Left hindlimb (tissue), 1 donor: ENCODE results near the gene LSM6.

ENCODE experiments used
- DNase-seq: peaks from one replicate; pipeline ENCODE4 v3.0.0-alpha.2; 2018

The LSM6 gene

DNA sequence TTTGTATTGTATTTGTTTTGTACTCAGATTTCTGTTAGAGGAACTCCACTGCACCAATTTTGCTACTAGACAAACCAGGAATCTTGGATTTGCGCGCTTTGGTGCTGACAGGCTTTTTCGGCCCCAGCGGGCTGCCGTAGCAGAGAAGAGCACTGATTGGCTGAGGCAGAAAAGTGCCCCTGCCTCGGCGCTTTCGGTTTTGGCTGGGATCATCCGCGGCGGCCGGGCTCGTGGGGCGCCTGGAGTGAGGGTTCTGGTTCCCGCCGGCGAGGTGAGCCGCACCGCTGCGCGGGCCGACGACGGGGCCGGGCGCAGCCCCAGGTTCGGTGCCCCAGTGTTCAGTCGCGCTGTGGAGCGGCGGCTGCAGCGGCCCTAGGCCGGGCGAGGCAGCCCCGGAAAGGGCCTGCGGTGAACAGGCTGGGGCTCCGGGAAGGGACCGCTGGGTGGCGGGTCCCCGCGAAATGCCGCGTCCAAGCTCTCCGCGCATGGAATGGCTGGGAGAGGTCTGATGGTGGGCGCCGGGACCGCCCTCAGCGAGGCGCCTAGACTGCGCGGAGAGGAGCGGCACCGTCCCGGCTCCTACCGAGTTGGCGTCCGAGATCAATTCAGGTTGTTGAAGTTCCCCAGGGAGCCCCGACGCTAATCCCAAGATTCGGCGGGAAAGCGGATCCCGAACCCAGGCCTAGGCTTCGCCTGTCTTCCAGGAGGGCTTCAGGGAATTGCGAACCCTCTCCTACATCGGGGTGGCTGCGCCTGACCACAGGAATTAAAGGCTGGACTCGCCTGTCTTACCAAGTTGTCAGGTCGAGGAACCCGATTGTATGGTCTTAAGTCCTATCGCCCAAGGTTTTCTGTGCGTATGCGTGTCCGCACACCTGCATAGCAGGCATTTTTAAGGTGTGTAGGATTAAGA, at the start of gene LSM6:
Gene LSM6, plus strand, starts transcription at position 178 of the 913 bp plus-strand sequence. CDS start 7,204 bp downstream, outside the sequence.
- DNase-seq = peak; percentile 90

DNA sequence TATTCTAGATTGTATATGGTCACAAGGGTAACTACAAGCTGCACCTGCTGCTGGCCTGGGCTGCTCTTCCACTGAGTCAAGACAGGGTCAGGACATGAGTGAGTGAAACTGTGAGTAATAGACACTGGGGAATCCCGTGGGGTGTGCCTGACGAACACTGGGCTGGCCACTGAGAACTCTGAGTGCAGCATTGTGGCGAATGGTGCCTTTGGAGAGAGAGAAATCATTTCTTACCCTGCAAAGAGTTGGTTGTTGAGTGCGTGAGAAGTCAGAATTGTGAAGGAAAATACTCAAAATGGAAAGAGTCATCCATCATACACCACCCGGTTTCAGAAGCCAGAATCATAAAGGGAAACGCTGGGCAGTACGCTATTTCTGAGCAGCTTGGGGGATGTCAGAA, 43.1 kb upstream of the LSM6 start:
- DNase-seq = no peak

DNA sequence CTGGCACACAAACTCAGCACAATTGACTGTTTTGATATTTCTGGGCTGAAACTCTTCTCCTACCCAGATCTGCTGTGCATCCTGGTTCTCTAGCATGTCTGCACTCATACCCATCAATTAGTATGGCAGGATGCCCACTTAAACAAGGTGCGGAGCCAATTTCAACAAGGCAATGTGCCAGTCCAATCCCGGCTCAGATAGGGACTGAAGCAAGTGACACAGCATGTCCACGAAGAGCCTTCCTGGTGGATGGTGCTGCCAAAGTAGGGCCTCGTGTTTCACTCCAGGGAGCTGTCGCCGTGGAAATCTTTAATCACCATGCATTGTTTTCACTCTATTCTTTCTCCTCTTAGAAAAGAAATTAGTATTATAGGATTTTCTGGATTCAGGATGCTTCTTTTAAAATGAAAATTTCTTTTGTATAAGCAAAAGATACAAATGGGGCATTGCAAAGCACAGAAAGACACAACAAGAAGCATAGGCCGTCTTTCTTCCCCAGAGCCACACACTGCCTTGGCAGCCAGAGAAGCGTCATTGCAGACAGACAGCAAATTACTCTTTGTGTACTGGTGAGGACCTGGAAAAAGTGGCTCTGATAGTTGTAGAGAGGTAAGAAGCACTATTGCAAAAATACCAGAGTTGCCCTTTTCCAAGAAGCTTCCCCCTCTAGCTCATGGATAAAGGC, 40.6 kb upstream of the LSM6 start:
- DNase-seq = peak; percentile 67

DNA sequence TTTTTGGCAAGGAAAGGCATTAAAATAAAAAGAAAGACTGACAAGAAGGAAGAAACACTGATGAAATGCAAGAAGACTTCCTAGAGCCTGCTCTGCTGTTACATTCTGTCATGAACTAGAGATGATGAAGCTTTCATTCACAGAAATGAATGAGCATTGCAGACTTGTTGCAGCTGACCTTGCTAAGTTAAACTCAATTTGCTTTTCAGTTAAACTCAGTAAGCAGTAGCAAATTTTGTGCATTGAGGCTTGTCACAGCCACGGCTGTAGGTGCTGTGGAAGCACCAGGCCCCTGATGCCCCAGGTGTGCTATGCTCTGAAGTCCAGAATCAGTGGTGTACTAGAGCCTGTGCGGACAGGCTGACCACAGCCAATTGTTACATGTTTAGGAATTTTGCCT, 39.6 kb upstream of the LSM6 start:
- no peak for DNase-seq

DNA sequence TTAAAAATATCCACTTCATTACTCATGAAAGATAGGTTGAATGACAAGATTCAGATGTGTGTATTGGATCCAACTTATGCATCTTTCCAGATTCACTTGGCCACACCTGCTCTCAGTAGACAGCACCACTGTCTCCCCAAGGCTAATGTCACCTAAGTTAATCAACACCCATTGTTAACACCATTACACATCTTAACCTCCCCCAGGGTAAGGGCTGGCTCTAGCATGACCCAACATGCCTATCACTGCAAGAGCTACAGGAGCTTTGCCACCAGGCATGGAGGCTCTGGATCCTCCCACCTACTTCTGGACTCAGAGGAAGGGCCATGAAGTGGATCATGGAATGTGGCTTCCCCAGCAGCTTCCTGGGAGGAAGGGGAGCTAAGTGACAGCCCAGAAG, 32.8 kb upstream of the LSM6 start:
- DNase-seq = no peak

DNA sequence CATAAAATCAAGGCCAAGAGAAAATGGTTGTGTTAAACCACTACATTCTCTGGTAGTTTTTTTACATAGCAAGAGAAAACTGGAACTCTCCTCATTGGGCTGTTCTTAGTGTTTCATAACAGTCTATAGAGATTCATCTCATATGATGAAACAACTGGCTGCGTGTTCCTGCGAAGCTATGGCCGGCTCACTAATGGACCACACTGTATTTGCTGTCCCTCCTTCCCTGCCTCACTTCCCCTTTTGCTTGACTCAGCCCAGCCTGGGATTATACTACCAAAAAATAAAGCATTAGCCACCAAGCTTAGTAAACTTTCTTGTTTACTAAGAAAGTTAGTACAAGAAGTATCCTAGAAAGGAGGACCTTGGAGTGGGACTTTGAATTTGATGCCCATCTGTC, 31.6 kb upstream of the LSM6 start:
- DNase-seq = no peak

DNA sequence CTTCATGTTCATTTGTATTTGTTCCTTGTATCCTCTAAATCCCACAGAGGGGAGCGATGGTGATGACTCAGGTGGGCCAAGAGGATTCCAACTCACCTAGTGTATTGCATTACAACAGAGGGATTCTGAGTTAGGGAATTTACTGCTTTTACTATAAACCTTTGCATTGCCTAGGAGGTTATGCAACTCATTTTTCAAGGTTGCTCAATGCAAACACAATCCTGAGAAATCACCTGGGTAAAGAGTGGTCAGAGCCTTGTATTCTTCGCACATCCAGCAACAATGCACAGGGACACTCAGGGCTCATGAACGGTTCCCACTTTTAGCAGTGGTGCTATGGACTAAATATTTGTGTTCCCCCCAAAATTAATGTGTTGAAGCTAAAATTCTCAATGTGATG, 28.6 kb upstream of the LSM6 start:
- DNase-seq = no peak

DNA sequence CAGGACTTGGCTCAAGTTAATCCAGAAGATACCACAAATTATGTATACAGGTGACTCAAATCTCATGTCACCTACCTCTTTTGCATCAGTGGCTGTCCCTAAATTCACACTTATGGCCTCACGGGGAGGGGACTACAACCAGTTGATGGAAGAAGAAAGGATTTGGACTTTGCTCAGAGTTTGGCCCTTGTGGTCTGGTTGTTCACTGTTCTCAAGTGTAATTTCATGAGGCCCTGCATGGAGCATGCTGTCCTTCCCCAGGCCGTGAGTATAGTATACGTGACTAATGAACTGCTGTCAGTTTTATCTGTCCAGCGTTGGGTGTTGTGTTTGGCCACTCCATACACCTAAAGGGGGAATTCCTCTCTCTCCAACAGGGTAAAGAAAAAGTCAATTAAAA, 27.5 kb upstream of the LSM6 start:
- DNase-seq = no peak

DNA sequence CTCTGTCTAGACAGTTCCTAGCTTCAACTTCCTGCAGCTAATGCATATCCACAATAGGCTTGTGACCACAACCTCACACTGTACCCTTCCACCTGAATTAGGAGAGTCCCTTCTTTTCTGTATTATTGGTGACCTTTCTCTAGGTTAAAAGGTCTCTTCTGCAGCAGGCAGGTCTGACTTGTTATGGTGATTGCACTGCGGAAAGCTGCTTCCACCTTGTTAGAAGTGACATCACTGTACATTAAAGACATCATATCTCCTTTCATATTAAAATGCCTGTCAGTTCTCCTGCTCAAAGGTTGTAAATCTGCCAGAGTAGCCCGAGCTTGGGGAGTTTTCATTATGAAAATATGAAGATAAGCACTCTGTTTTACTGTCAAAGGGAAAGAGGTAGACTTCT, 21.5 kb upstream of the LSM6 start:
- no peak for DNase-seq

DNA sequence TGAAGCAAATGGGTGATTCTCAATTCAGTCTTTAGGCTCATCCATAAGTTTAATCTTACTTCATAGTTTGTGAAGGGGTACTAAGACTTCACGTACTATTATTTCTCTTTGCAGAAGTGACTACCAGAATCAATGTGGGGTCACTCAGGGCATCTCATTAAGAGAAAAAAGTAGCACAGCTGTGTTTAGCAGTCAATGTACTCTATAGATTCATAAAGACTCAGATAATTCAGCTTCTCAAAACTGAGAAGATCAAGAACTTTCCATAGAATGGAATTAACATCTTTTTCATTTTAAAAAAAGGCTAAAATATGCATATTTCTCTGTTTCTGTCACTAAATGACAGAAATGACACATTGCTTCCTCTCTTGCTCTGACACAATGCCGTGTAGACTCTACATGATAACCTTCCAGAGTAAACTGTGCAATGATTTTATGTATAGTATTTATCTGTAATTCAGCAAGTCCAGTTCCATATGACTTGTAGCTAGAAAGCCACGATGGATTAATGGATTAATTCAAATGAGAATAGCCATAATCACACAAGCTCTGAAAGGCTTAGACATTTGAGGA, 20.3 kb upstream of the LSM6 start:
- no peak for DNase-seq

DNA sequence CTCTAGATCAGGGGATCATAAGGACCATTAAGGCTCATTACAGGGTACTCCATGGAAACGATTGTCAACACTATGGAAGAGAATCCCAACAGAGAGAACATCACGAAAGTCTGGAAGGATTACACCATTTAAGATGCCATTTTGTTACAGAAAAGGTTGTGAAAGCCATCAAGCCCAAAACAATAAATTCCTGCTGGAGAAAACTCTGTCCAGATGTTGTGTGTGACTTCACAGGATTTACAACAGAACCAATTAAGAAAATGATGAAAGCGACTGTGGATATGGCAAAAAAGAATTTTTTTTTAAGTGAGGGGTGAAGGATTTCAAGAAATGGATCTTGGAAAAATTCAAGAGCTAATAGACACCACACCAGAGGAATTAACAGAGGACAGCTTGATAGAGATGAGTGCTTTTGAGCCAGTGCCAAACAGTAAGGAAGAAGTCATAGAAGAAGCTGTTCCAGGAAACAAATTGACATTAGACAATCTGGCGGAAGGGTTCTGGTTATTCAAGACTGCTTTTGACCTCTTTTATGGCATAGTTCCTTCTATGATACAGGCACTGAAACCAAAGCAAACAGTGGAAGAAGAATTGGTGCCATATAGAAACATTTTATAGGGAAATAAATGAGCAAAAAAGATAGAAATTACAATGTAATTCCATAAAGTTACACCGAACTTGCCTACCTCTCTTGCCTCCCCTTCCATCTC, 17.3 kb upstream of the LSM6 start:
- no peak for DNase-seq

DNA sequence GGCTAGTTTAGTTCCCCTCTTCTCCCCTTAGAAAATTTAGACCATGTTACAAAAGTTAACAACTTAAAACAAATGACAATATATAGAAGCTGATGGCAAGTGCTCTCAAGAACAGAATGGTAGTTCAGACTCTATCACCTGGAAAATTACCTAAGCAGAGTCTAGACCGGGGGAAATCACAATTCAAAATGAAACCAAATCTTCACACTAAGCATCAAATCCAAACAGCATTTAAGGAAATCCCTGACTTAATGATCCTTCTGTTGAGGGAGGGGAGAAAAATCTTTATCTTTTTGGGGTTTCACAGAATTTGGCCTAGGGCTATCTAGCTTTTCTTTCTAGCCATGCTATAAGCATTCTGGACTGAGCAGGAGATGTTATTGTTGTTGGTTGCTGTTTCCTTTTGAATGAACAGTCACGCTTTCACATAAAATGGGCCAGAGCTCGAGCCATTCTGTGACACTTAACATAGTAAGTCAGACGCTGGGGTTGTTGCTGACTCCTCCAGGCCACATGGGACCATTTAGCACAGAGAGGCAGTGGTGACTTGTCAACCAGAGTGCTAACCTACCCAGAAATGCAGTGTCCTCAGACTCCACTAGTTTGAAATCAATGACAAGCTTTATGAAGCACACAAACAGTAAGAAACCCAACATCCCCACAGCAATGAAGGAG, 16.0 kb upstream of the LSM6 start:
- no peak for DNase-seq

DNA sequence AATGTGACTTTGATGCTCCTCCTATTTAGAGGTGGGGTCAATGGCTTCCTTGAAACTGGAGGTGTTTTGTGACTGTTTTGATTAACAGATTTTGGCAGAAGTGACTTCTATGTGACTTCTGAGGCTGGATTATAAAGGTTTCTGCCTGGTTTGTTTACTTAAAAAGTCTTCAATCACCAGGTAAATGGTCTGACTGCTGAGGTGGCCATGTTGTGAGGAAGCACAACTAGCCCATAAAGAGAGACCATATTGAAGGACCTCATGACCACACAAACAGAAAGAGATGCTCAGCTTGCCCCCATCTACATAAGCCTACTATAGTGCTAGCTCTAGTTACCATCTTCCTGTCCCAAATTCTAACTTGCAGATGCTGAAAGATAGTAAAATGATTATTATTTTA, 14.3 kb upstream of the LSM6 start:
- no peak for DNase-seq

DNA sequence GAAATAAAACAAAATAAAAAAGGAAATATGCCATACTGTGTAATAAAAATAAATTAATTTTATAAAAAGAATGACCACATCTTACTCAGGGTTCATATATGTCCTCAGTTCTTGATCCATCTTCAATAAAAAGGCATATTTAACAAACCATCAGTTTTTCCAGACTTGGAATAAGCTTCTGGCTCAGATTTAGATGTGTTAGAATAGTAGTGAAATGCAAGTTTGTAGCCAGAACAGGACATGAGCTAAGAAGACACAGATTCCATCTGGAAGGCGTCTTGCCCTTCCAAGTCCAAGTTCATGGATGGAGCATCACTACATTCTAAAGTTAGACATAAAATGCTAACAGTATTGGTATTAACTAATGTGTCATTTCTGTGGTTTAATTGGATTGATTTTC, 10.3 kb upstream of the LSM6 start:
- no peak for DNase-seq

DNA sequence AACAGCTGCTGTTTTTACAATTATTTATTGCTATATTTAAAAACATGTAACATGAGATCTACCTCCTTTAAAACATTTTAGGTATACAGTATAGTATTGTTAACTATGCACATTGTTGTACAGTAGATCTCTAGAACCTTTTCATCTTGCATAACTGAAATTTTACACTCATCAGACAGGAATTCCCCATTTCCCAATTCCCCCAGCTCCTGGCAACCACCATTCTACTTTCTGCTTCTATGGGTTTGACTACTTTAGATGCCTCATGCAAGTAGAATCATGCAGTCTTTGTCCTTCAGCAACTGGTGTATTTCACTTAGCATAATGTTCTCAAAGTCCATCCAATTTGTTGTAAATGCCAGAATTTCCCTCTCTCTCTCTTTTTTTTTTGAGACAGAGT, 9.7 kb upstream of the LSM6 start:
- no peak for DNase-seq

DNA sequence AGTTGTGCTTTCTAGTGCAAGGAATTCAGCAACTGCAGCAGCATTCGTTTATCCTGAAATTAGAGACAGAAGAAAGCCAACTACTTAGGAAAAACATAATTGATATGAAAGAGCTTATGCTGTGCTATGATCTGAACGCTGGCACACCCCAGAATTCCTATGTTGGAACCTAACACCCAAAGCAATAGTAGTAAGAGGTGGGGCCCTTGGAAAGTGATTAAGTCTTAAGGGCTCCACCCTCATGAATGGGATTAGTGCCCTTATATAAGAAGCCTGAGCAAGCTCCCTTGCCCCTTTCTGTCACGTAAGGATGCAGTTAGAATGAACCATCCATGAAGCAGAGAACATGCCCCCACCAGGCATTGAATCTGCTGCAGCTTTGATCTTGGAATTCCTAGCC, 5.4 kb upstream of the LSM6 start:
- DNase-seq = no peak

DNA sequence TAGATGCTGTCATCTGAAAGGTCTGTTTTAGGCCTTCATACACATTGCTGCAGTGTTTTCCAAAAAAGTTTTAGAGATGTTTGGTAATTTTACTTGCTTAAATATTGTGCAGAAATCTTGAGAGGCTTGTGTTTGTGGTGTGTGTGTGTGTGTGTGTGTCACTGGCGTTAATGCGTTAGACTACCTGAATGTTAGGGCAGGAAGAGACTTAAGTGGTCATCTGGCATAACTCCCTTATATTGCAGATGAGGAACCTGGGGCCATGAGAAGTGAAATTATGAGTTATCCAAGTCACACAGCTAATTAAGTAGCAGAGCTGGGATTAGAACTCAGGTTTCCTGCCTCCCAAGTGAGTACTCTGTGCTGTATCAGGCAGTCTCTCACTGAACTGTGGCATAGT, 1.4 kb downstream of the LSM6 start:
- no peak for DNase-seq

DNA sequence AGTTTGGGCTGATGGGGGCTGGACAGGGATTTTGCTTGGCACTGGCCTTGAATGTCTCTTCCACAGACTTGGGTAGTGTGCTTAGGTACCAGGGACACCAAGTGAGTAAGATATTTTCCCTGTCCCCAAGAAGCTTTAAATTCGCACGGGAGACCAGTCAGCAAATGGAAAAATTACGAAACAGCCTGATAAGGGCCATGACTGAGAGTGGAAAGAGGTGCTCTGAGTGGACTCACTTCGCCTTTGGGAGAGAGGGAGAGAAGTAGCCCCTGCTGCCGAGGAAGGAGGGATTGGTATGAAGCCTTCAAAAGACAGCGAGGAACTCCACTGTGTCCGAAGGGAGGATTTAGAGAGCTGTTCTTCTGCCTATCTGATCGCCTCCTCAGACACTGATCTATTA, 2.6 kb downstream of the LSM6 start:
- DNase-seq = no peak

DNA sequence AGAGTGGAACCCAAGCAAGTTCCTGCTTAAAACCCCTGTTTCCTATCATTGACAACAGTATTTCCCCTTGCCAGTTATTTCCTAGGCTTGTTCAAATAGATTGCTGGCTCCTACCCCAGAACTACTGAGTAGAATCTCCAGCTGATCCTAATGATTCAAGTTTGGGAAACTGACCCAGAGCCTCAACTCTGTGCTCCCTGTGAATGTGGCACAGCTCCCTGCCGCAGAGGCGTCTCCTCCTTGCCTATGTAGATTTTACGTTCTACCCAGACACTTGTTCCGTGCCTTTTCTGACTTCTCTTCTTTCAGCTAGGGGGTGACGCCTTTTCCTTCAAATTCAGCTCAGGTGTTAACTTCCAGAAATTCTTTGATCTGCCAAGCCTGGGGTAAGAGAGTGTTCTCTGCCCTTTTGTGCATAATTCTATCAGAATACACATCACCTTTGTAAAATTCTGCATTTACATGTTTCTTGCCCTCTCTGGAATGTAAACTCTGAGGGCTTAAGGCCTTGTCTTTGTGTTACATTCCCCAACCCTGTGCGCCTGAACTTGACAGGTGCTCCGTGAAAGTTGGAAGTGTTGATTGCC, 4.4 kb downstream of the LSM6 start:
- DNase-seq = no peak

DNA sequence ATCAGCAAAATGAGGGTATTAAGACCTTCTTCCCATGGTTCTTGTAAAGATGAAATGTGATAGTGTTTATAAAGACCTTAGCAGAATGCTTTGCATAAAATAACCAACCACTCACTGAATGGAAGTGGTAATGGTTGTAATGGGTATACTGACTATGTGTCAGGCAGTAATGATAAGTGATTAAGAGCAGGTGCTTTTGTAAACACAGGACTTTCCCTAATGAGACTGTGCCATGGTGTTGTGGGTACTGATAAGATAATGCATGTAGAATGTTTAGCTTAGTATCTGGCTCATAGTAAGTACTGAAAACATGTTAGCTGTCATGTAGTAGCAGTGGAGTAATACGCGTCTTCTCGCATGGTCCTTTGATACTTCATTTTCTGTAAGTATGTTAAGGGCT, 6.9 kb downstream of the LSM6 start:
- DNase-seq = no peak

DNA sequence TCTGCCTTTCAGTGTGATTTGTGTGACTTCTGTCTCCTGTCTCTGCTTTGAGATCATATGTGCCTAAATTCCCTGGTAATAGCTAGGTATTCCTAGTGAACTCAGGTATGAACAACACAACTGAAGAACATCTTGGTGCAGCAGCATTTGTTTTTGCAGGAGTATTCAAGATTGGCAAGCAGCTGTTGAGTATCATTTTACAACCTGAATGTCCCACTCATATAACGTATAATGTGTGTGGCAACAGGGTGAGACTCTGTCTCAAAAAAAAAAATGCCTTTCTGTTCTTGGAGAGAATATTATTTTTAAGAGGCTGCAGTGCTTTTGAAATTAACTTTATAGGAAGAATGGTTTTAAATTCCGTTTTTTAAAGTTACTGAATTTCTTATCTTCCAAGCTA, 7.7 kb downstream of the LSM6 start:
- no peak for DNase-seq

DNA sequence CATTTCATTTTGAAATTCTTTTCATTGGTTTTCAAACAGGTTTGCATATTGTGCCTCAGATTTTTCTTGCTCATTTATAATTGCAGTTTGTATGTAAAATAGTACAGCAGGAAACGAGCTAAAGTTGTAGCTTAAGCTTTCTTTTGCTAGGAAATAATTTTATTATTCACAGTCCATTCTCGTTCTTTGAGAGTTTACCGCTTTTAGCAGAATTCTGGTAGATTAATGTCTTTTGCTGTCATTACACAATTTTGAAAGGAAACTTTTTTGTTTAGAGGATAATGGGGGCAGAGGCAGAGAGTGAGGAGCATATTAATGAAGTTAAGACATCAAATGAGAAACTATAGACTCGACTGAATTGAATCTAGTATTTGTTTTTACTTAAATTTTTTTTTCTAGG, 10.5 kb downstream of the LSM6 start:
- no peak for DNase-seq

DNA sequence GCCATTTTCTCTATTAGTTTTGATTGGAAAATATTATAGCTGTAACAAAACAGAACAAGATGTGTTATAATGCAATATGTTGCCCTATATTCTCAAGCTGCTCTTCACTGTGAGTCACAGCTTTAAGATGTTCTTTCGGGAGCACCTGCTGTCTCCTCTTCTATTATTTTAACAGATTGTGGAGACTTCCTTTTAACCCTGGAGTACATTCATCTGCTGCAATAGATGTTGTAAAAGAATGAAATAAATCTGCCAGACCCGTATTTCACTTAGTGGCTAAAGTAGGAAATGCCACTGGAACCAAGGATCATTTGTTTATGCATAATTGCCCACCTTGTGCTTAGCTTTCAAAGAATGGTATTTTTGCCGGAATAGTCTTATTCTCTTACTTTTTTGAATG, 11.1 kb downstream of the LSM6 start:
- DNase-seq = no peak
